Smooth muscle cell (in vitro differentiated cells): ENCODE measurements around the gene GNAI1. TPM values are rescaled to one million over a fixed set of nuclear protein-coding genes. Genes with fewer than 3 reads are reported as not detected.

Source experiments
- DNase-seq: peaks from one replicate; lab custom pipeline; 2025; ENCODE audit not compliant: unreplicated experiment; lab: John Stamatoyannopoulos, UW
- H2AFZ ChIP-seq: fragments of 200-600 bp; sonication (generic); 2 replicates; pipeline ENCODE4 v1.6.0; 2016; ENCODE audit warnings: antibody characterized with exemption, low read depth, mild to moderate bottlenecking
- H3F3A ChIP-seq: fragments of 200-600 bp; sonication (generic); 2 replicates; pipeline ENCODE4 v1.6.0; 2017; ENCODE audit warnings: antibody characterized with exemption, low read depth
- H3K27ac ChIP-seq: fragments of 200-600 bp; sonication (generic); 2 replicates; pipeline ENCODE4 v1.5.1; 2016; ENCODE audit warnings: low read depth, mild to moderate bottlenecking
- H3K27me3 ChIP-seq: fragments of 200-600 bp; sonication (generic); 2 replicates; pipeline ENCODE4 v1.6.1; 2016; ENCODE audit warnings: low read depth, mild to moderate bottlenecking
- H3K36me3 ChIP-seq: fragments of 200-600 bp; sonication (generic); 2 replicates; pipeline ENCODE4 v1.5.1; 2016; ENCODE audit warnings: low read depth
- H3K4me1 ChIP-seq: fragments of 200-600 bp; sonication (generic); 2 replicates; pipeline ENCODE4 v1.5.1; 2016; ENCODE audit warnings: low read depth
- H3K4me2 ChIP-seq: fragments of 200-600 bp; sonication (generic); 2 replicates; pipeline ENCODE4 v1.6.0; 2016; ENCODE audit warnings: mild to moderate bottlenecking
- H3K4me3 ChIP-seq: fragments of 200-600 bp; sonication (generic); 2 replicates; pipeline ENCODE4 v1.5.1; 2016; ENCODE audit warnings: mild to moderate bottlenecking
- H3K79me2 ChIP-seq: fragments of 200-600 bp; sonication (generic); 2 replicates; pipeline ENCODE4 v1.6.0; 2016; ENCODE audit warnings: low read depth, mild to moderate bottlenecking
- H3K9ac ChIP-seq: fragments of 200-600 bp; sonication (generic); 2 replicates; pipeline ENCODE4 v1.6.0; 2016; ENCODE audit warnings: low read depth
- H3K9me3 ChIP-seq: fragments of 200-600 bp; sonication (generic); replicated peaks from 2 replicates; pipeline ENCODE4 v1.5.1; 2016; ENCODE audit warnings: low read depth
- H4K20me1 ChIP-seq: fragments of 200-600 bp; sonication (generic); 2 replicates; pipeline ENCODE4 v1.6.0; 2016; ENCODE audit warnings: low read depth
- CTCF ChIP-seq: fragments of 200-600 bp; sonication (generic); IDR thresholded peaks from 2 replicates; pipeline ENCODE4 v1.5.1; 2017; ENCODE audit warnings: borderline replicate concordance, mild to moderate bottlenecking, antibody characterized with exemption; ENCODE audit not compliant: insufficient read depth, poor library complexity, severe bottlenecking
- WGBS: methylation state at CpG from one replicate; pipeline ENCODE4 v1.1.7; 2016; ENCODE audit warnings: low lambda C conversion rate; 5-methylcytosine and 5-hydroxymethylcytosine counted together
- polyA plus RNA-seq: library from polyadenylated mRNA; unstranded; fragments of >200 nt; fragmentation: Nextera tagmentation; extraction: Ambion mirVana; gene quantifications from 2 replicates; pipeline ENCODE4 v1.2.1, GENCODE V29; 2016
- total RNA-seq: library from RNA; depleted of rRNA; stranded (reverse); fragments of >200 nt; gene quantifications from 2 replicates; pipeline ENCODE4 v1.2.3, GENCODE V29; 2014

Gene GNAI1
- total and polyA plus RNA-seq, 2 experiments from 2014 or later: 204 to 223 TPM

DNA sequence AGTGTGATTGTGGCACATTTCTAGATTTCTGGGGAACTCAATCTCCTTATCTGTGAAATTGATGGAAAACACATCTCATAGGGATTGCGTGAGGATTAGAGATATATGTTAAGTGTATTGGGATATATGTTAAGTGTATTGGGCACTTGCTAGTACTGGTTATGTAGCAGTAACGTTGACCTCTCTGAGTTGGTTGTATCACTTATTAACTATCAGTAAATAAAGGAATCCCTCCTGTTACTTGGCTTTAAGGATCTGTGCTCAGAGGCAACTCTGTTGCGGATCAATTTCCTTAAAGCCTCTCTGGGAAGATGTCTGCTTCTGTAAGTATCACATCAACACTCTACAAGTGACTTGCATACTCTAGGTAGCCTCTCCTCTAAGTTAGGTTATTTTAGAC is 25.2 kb downstream of the GNAI1 start:
- no peak overlapping the region for H3K9ac ChIP-seq
- no peak overlapping the region for H3K4me2 ChIP-seq
- H3K36me3 ChIP-seq: no peaks in the 10 kb centered on the region
- peaks cover 100% of the 10 kb centered on the region for H3K79me2 ChIP-seq
- H3F3A ChIP-seq: peaks cover 14% of the 10 kb centered on the region
- H3K27ac ChIP-seq: no peak overlapping the region
- TF ChIP-seq CTCF: no peak
- H3K4me1 ChIP-seq: peaks cover 4% of the 10 kb centered on the region
- no peak for DNase-seq
- no peaks in the 10 kb centered on the region for H3K9me3 ChIP-seq
- H3K27me3 ChIP-seq: no peaks in the 10 kb centered on the region
- 82% methylated on average over 3 of the region's 3 CpGs for WGBS
- H2AFZ ChIP-seq: no peak overlapping the region
- no peak overlapping the region for H3K4me3 ChIP-seq
- peaks cover 100% of the 10 kb centered on the region for H4K20me1 ChIP-seq

DNA sequence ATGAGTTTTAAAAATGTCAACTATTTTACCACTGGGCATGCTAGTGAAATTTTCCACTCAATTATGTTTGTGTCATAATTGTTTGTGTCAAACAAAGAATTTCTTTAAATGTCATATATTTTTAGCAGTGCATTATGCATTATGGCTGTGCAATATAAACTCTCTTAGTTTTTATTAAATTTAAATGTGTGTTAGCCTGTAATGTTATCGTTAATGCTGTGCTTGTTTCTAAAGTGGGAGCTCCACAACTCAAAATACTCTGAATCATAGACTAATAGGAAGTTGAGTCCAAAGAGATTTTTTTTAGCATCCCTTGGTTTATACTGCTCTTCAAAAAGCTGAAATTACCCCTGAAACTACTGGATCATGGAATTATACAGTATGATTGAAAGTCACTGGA is 26.8 kb downstream of the GNAI1 start:
- Histone ChIP-seq H2AFZ (no peak overlapping the region), H3K4me1 (peaks cover 12% of the 10 kb centered on the region), H3K36me3 (no peaks in the 10 kb centered on the region), H4K20me1 (peaks cover 100% of the 10 kb centered on the region), H3F3A (peaks cover 14% of the 10 kb centered on the region), H3K4me3 (no peak overlapping the region), H3K27ac (peak overlapping the region; percentile 9), H3K9ac (no peak overlapping the region), H3K79me2 (peaks cover 100% of the 10 kb centered on the region), H3K4me2 (peak overlapping the region; percentile 41), H3K27me3 (no peaks in the 10 kb centered on the region), H3K9me3 (no peaks in the 10 kb centered on the region)
- no peak for TF ChIP-seq CTCF
- 93% methylated on average over 1 of the region's 1 CpG for WGBS
- DNase-seq: no peak

- Histone ChIP-seq H3K4me3 (no peak overlapping the region), H3K79me2 (peaks cover 100% of the 10 kb centered on the region)
Measured at GRCh38 chr7:80165177-80165576, 30.5 kb downstream of the GNAI1 start.

More at GRCh38 chr7:80165177-80165576, 30.5 kb downstream of the GNAI1 start:
- H3K36me3 ChIP-seq: no peaks in the 10 kb centered on the region
- H3K4me1 ChIP-seq: peaks cover 12% of the 10 kb centered on the region
- H3K9ac ChIP-seq: no peak overlapping the region
- peaks cover 100% of the 10 kb centered on the region for H4K20me1 ChIP-seq
- no peak overlapping the region for H2AFZ ChIP-seq
- H3K9me3 ChIP-seq: no peaks in the 10 kb centered on the region
- H3F3A ChIP-seq: peaks cover 6% of the 10 kb centered on the region
- peak overlapping the region; percentile 44 for H3K4me2 ChIP-seq
- no peaks in the 10 kb centered on the region for H3K27me3 ChIP-seq
- H3K27ac ChIP-seq: no peak overlapping the region
- TF ChIP-seq CTCF: no peak
- no peak for DNase-seq
